GM21619 (cell line): Measurements from ENCODE around the gene PP2D1.
"Not testable (repeated sequence)": the region's sequence is repeated elsewhere in the genome, so short reads cannot be mapped to it uniquely, and the experiment has no call there.

ENCODE experiments used
- ATAC-seq: cut with Tn5 transposase; IDR thresholded peaks from one replicate; pipeline ENCODE4 v1.9.1; 2021; ENCODE audit not compliant: unreplicated experiment

Gene PP2D1

GRCh38 chr3:19972054-19972453, 40.0 kb downstream of the PP2D1 start:
- ATAC-seq, result no peak

- no peak for ATAC-seq
These were observed 41.7 kb downstream of the PP2D1 start for GRCh38 chr3:19970327-19970726.

- ATAC-seq, result no peak
These were observed 44.3 kb downstream of the PP2D1 start for GRCh38 chr3:19967812-19968211.

- no peak for ATAC-seq
These were observed 44.9 kb downstream of the PP2D1 start for GRCh38 chr3:19967208-19967607.

GRCh38 chr3:19961960-19962359, 50.1 kb downstream of the PP2D1 start:
- ATAC-seq, result no peak

- no peak for ATAC-seq
These were observed 51.4 kb downstream of the PP2D1 start for GRCh38 chr3:19960696-19961095.

- ATAC-seq, result no peak
These were observed 52.6 kb downstream of the PP2D1 start for GRCh38 chr3:19959505-19959904.

GRCh38 chr3:19957354-19957753, 54.7 kb downstream of the PP2D1 start:
- not testable (repeated sequence) for ATAC-seq

GRCh38 chr3:19954676-19955075, 57.4 kb downstream of the PP2D1 start:
- no peak for ATAC-seq

- ATAC-seq, result no peak
These were observed 61.7 kb downstream of the PP2D1 start for GRCh38 chr3:19950316-19950715.

GRCh38 chr3:19948226-19948591, 63.9 kb downstream of the PP2D1 start:
- no peak for ATAC-seq

- ATAC-seq, result peak; percentile 17
These were observed 64.4 kb downstream of the PP2D1 start for GRCh38 chr3:19947549-19948225.

- peak; percentile 97 for ATAC-seq
These were observed 65.1 kb downstream of the PP2D1 start, which contains the start of gene RAB5A for GRCh38 chr3:19946832-19947548. Gene RAB5A (plus strand): TSS chr3:19947097. CDS start chr3:19950899, 3,802 bp downstream.

- peak; percentile 3 for ATAC-seq
These were observed 65.9 kb downstream of the PP2D1 start for GRCh38 chr3:19945969-19946831.

- ATAC-seq, result no peak
These were observed 66.5 kb downstream of the PP2D1 start for GRCh38 chr3:19945534-19945933.

GRCh38 chr3:19940643-19941042, 71.4 kb downstream of the PP2D1 start:
- ATAC-seq, result no peak

GRCh38 chr3:19938295-19938627, 73.8 kb downstream of the PP2D1 start:
- ATAC-seq, result no peak

- ATAC-seq, result no peak
These were observed 74.4 kb downstream of the PP2D1 start for GRCh38 chr3:19937459-19938294.
